Activated CD8-positive, alpha-beta memory T cell treated with anti-CD3 and anti-CD28 coated beads for 48 hours (primary cell): ENCODE data around the gene CFAP99.

Experiments used
- DNase-seq, 3 experiments: peaks; one replicate each; pipeline ENCODE4 v3.0.0-alpha.2; 2020; ENCODE audit warnings: low read depth in 2 of 3, low spot score in 2 of 3

The CFAP99 gene

GRCh38 chr4:2445130-2445529 is 26.4 kb downstream of the CFAP99 start:
- DNase-seq: no peak

GRCh38 chr4:2445571-2445970 is 26.8 kb downstream of the CFAP99 start:
- no peak for DNase-seq

- no peak for DNase-seq
Observed at GRCh38 chr4:2446656-2447564, 28.2 kb downstream of the CFAP99 start.

GRCh38 chr4:2448589-2448988 is 29.8 kb downstream of the CFAP99 start:
- no peak for DNase-seq

- DNase-seq: no peak
Observed at GRCh38 chr4:2449051-2449450, 30.3 kb downstream of the CFAP99 start.

- DNase-seq: no peak
Observed at GRCh38 chr4:2449511-2450392, 31.0 kb downstream of the CFAP99 start.

- no peak for DNase-seq
Observed at GRCh38 chr4:2450394-2451035, 31.8 kb downstream of the CFAP99 start.

GRCh38 chr4:2451036-2451520 is 32.3 kb downstream of the CFAP99 start:
- no peak for DNase-seq

GRCh38 chr4:2451821-2452785 is 33.3 kb downstream of the CFAP99 start:
- no peak for DNase-seq

GRCh38 chr4:2457481-2458295 is 38.9 kb downstream of the CFAP99 start:
- DNase-seq: no peak

- DNase-seq: no peak
Observed at GRCh38 chr4:2458546-2459491, 40.1 kb downstream of the CFAP99 start.

GRCh38 chr4:2459589-2460349 is 41.0 kb downstream of the CFAP99 start:
- DNase-seq: no peak

GRCh38 chr4:2461246-2461960 is 42.6 kb downstream of the CFAP99 start:
- DNase-seq: no peak

- DNase-seq: peak in 2 of 3 experiments; percentile 38 to 43
Observed at GRCh38 chr4:2462218-2462991, 43.6 kb downstream of the CFAP99 start.

- DNase-seq: no peak
Observed at GRCh38 chr4:2462992-2463762, 44.4 kb downstream of the CFAP99 start.
